Gastrocnemius medialis (tissue), 4 donors: ENCODE measurements around the gene CSTB.

Experiments
- CTCF ChIP-seq, 5 experiments: fragments of 450-650 bp in 3 of 5; fragments of 200-600 bp in 2 of 5; sonication (generic) in 2 of 5; IDR thresholded peaks in 4 of 5; conservative IDR thresholded peaks in 1 of 5; 1 replicate in 4 of 5; 2 replicates in 1 of 5; pipeline ENCODE4 v1.5.1; 2016 to 2019; ENCODE audit warnings: antibody characterized with exemption in 5 of 5, mild to moderate bottlenecking in 3 of 5, moderate library complexity in 3 of 5
- POLR2A ChIP-seq, 2 donors: fragments of 450-650 bp; IDR thresholded peaks; one replicate each; pipeline ENCODE4 v1.6.1; 2017; ENCODE audit warnings: antibody characterized with exemption in 2 of 2, mild to moderate bottlenecking in 2 of 2, moderate library complexity in 2 of 2

- TF ChIP-seq POLR2A (IDR thresholded peaks at IDR 0.05) (no peak), CTCF (IDR thresholded peaks at IDR 0.05 in 4 of 5, conservative IDR thresholded peaks at IDR 0.05 in 1 of 5) (no peak)
Measured at GRCh38 chr21:43812957-43813655, 37.0 kb upstream of the CSTB start.
